ENCODE measurements around the gene MAD2L1BP.

DNA sequence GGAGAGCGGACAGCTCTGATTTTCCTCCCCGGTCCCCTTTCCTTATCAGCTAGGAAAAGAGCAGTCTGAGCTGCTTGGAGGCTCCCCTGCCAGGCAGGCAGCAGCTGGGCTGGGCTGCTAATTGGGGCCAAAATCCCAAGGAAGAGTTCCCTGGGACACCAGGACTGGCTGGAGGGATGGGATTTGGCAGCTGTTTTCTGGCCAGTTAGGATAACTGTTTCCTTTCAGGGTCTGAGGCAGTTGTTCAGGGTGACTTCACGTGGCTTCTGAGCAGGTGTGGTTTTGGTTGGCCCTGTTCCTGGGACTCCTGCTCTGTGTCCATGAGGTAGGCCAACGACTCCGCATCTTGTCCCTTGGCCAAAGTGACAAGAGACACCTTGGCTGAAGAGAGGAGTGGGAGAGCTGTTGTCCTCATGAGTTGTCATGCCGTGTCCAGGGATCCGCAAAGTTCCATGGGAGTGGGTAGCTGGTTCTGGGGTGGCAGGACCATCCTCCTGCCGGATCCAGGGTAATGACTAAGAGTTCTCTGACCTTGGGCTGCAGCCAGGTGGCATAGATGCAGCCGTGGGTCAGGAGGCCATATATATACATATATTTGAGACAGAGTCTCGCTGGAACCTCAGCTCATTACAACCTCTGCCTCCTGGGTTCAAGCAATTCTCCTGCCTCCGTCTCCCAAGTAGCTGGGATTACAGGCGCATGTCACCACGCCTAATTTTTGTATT lies 30.7 kb downstream of the MAD2L1BP start:
- TF ChIP-seq ZNF70 (CRISPR knock-in tag; IDR thresholded peaks at IDR 0.05) = no peak
- TF ChIP-seq ZFP30 (CRISPR knock-in tag; IDR thresholded peaks at IDR 0.05) = no peak
- TF ChIP-seq, protein P1, sequence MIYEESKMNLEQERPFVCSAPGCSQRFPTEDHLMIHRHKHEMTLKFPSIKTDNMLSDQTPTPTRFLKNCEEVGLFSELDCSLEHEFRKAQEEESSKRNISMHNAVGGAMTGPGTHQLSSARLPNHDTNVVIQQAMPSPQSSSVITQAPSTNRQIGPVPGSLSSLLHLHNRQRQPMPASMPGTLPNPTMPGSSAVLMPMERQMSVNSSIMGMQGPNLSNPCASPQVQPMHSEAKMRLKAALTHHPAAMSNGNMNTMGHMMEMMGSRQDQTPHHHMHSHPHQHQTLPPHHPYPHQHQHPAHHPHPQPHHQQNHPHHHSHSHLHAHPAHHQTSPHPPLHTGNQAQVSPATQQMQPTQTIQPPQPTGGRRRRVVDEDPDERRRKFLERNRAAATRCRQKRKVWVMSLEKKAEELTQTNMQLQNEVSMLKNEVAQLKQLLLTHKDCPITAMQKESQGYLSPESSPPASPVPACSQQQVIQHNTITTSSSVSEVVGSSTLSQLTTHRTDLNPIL (CRISPR knock-in tag; IDR thresholded peaks at IDR 0.05; ENCODE audit: low read depth) = no peak
- TF ChIP-seq ISL1 (CRISPR knock-in tag; IDR thresholded peaks at IDR 0.05) = no peak

Measured in SK-N-SH treated with all-trans-retinoic acid at 6 μM for 48 hours (cell line).